Right atrium auricular region (tissue), 2 donors: ENCODE results near the gene TRAK1. TPM values are rescaled to one million over a fixed set of nuclear protein-coding genes. Genes with fewer than 3 reads are reported as not detected.

Source experiments
- DNase-seq: peaks from one replicate; pipeline ENCODE4 v3.0.0-alpha.2; 2019; ENCODE audit warnings: low spot score
- H3K27ac ChIP-seq, 2 donors: fragments of 200-600 bp; sonication (generic); 1 replicate in 1 of 2; 2 replicates in 1 of 2; pipeline ENCODE4 v1.5.1; 2016 to 2019
- H3K27me3 ChIP-seq, 2 donors: fragments of 200-600 bp; sonication (generic); one replicate each; pipeline versions ENCODE4 v1.5.1 to v1.6.0; 2017 to 2019
- H3K36me3 ChIP-seq: fragments of 200-600 bp; sonication (generic); one replicate; pipeline ENCODE4 v1.5.1; 2016
- H3K4me1 ChIP-seq, 2 donors: fragments of 200-600 bp; sonication (generic); one replicate each; pipeline versions ENCODE4 v1.5.1 to v1.6.0; 2017 to 2019
- H3K4me3 ChIP-seq, 2 donors: fragments of 200-600 bp; sonication (generic); 1 replicate in 1 of 2; 2 replicates in 1 of 2; pipeline ENCODE4 v1.5.1; 2017 to 2019; ENCODE audit warnings: mild to moderate bottlenecking in 1 of 2, moderate library complexity in 1 of 2
- H3K9me3 ChIP-seq, 2 donors: fragments of 200-600 bp; sonication (generic); one replicate each; pipeline ENCODE4 v1.5.1; 2019
- CTCF ChIP-seq, 2 donors: fragments of 200-600 bp; sonication (generic); IDR thresholded peaks; one replicate each; pipeline ENCODE4 v1.5.1; 2019; ENCODE audit warnings: antibody characterized with exemption in 2 of 2
- total RNA-seq, 2 donors: library from RNA; depleted of rRNA; stranded (reverse); fragments of >200 nt; gene quantifications; one replicate each; pipeline ENCODE4 v1.1.0, GENCODE V29; 2016

TRAK1 gene
- total RNA-seq, 2 donors from 2014 or later: 172 to 259 TPM

GRCh38 chr3:42159706-42160472 is 68.7 kb downstream of the TRAK1 start:
- Histone ChIP-seq H3K27me3 (no peaks in the 10 kb centered on the region), H3K27ac (peak overlapping the region in 1 of 2 donors; percentile 22), H3K36me3 (no peaks in the 10 kb centered on the region), H3K9me3 (no peaks in the 10 kb centered on the region), H3K4me1 (peaks cover 0 to 55% of the 10 kb centered on the region in 2 donors), H3K4me3 (peak overlapping the region in 1 of 2 donors; percentile 22)
- no peak for DNase-seq
- no peak for TF ChIP-seq CTCF (IDR thresholded peaks at IDR 0.05)

GRCh38 chr3:42161050-42161935 is 70.1 kb downstream of the TRAK1 start:
- DNase-seq: no peak
- no peak overlapping the region for H3K27ac ChIP-seq

GRCh38 chr3:42162462-42162861 is 71.3 kb downstream of the TRAK1 start:
- no peak for TF ChIP-seq CTCF (IDR thresholded peaks at IDR 0.05)
- DNase-seq: no peak
- Histone ChIP-seq H3K27me3 (no peaks in the 10 kb centered on the region), H3K4me1 (peaks cover 0 to 80% of the 10 kb centered on the region in 2 donors), H3K4me3 (no peak overlapping the region), H3K27ac (no peak overlapping the region), H3K36me3 (no peaks in the 10 kb centered on the region), H3K9me3 (no peaks in the 10 kb centered on the region)

More at GRCh38 chr3:42161050-42161935, 70.1 kb downstream of the TRAK1 start:
- no peak overlapping the region for H3K4me3 ChIP-seq
- peaks cover 0 to 69% of the 10 kb centered on the region in 2 donors for H3K4me1 ChIP-seq
- no peaks in the 10 kb centered on the region for H3K36me3 ChIP-seq
- H3K9me3 ChIP-seq: no peaks in the 10 kb centered on the region
- no peak for TF ChIP-seq CTCF (IDR thresholded peaks at IDR 0.05)
- H3K27me3 ChIP-seq: no peaks in the 10 kb centered on the region

- TF ChIP-seq CTCF (IDR thresholded peaks at IDR 0.05): no peak
- Histone ChIP-seq H3K27me3 (no peaks in the 10 kb centered on the region), H3K9me3 (no peaks in the 10 kb centered on the region), H3K36me3 (no peaks in the 10 kb centered on the region), H3K27ac (no peak overlapping the region), H3K4me3 (no peak overlapping the region), H3K4me1 (peaks cover 0 to 89% of the 10 kb centered on the region in 2 donors)
- no peak for DNase-seq
These were observed 72.6 kb downstream of the TRAK1 start for GRCh38 chr3:42163622-42164244.

- no peaks in the 10 kb centered on the region for H3K36me3 ChIP-seq
- no peak overlapping the region for H3K4me3 ChIP-seq
- H3K9me3 ChIP-seq: no peaks in the 10 kb centered on the region
- TF ChIP-seq CTCF (IDR thresholded peaks at IDR 0.05): no peak
- H3K27me3 ChIP-seq: no peaks in the 10 kb centered on the region
- DNase-seq: no peak
- no peak overlapping the region for H3K27ac ChIP-seq
- peaks cover 0 to 89% of the 10 kb centered on the region in 2 donors for H3K4me1 ChIP-seq
These were observed 73.5 kb downstream of the TRAK1 start for GRCh38 chr3:42164656-42165055.
